Heart left ventricle (tissue), 16 donors: ENCODE data around the gene ZSWIM4. TPM values are rescaled to one million over a fixed set of nuclear protein-coding genes. Genes with fewer than 3 reads are reported as not detected.

Experiments
- ATAC-seq, 4 donors: fragments of 200-7000 bp; cut with Tn5 transposase; one replicate each; pipeline ENCODE4 v1.9.1; 2020 to 2022; ENCODE audit warnings: moderate library complexity in 4 of 4, mild to moderate bottlenecking in 3 of 4, moderate number of reproducible peaks in 1 of 4
- DNase-seq, 5 donors: peaks; one replicate each; pipeline ENCODE4 v3.0.0-alpha.2; 2020
- H3K27ac ChIP-seq, 12 donors: fragments of 200-600 bp; sonication (generic) in 4 of 12; one replicate each; pipeline versions ENCODE4 v1.5.0 to v1.8.0; 2016 to 2022; ENCODE audit warnings: mild to moderate bottlenecking in 2 of 12
- H3K27me3 ChIP-seq, 9 donors: fragments of 200-600 bp; sonication (generic) in 2 of 9; one replicate each; pipeline versions ENCODE4 v1.5.1 to v1.8.0; 2016 to 2022; ENCODE audit warnings: mild to moderate bottlenecking in 3 of 9
- H3K36me3 ChIP-seq, 9 donors: fragments of 200-600 bp; sonication (generic) in 2 of 9; one replicate each; pipeline versions ENCODE4 v1.5.0 to v1.8.0; 2018 to 2022; ENCODE audit warnings: mild to moderate bottlenecking in 2 of 9
- H3K4me1 ChIP-seq, 12 donors: fragments of 200-600 bp; sonication (generic) in 4 of 12; one replicate each; pipeline versions ENCODE4 v1.5.0 to v1.8.0; 2016 to 2022; ENCODE audit warnings: mild to moderate bottlenecking in 3 of 12
- H3K4me3 ChIP-seq, 12 donors: fragments of 200-600 bp; sonication (generic) in 4 of 12; one replicate each; pipeline versions ENCODE4 v1.5.0 to v1.8.0; 2017 to 2022; ENCODE audit warnings: mild to moderate bottlenecking in 9 of 12, moderate library complexity in 4 of 12
- H3K9me3 ChIP-seq, 12 donors: fragments of 200-600 bp; sonication (generic) in 4 of 12; one replicate each; pipeline versions ENCODE4 v1.5.0 to v1.8.0; 2016 to 2022; ENCODE audit warnings: mild to moderate bottlenecking in 1 of 12
- CTCF ChIP-seq, 12 donors: fragments of 200-600 bp; sonication (generic) in 4 of 12; IDR thresholded peaks; one replicate each; pipeline versions ENCODE4 v1.5.0 to v1.8.0; 2018 to 2022; ENCODE audit warnings: antibody characterized with exemption in 12 of 12, mild to moderate bottlenecking in 5 of 12
- POLR2A ChIP-seq, 2 donors: fragments of 450-650 bp; IDR thresholded peaks; one replicate each; pipeline ENCODE4 v1.6.1; 2017; ENCODE audit warnings: antibody characterized with exemption in 2 of 2, mild to moderate bottlenecking in 2 of 2, moderate library complexity in 2 of 2
- WGBS, 4 donors: extraction: QIAGEN DNeasy Blood & Tissue Kit in 2 of 4; methylation state at CpG; one replicate each; pipeline versions ENCODE4 v1.1.5 to v1.1.7; 2013 to 2018; 5-methylcytosine and 5-hydroxymethylcytosine counted together
- intact Hi-C, 10 donors: fragments of 100-400 bp; cut with DNase I; formaldehyde crosslinking; loops; one replicate each; pipeline versions ENCODE4 v1.11.1 to v1.14.2; 2022
- polyA plus RNA-seq, 2 donors: library from polyadenylated mRNA; stranded (reverse); fragments of 200-250 nt; gene quantifications; one replicate each; pipeline ENCODE4 v1.2.3, GENCODE V29; 2013
- total RNA-seq, 9 donors: library from RNA; depleted of rRNA in 2 of 9; stranded (reverse); fragments of >200 nt in 2 of 9; fragmentation: NEBNext Ultra II Directional in 3 of 9; extraction: Animal tissue kit (Norgen Biotek cat#: 25700) in 3 of 9; gene quantifications; one replicate each; pipeline versions ENCODE4 v1.1.0 to v1.2.4, GENCODE V29; 2016 to 2023
- donor health status: ischemic (EF 13 %, LVEDD 7.1; RV severe dilation, severe dysfunction).
- donor health status: healthy with polysubstance abuse.
- donor health status: DM: no; HTN: yes; CAD: no.
- donor health status: DM: no; HTN: no; CAD: no.
- donor health status: ischemic (EF 25% LVEDD 6.9; RV normal size, moderate dysfunction).
- donor health status: ischemic (EF 25% LVEDD 5.7; RV mildly dilated, moderate dysfunction).
- donor health status: healthy.
- donor health status: DM: yes; HTN: yes; CAD: no.
- donor health status: ischemic (EF 35%, LVEDD 5.7; RV mildly dilated, moderate dysfunction).
- donor health status: nonischemic (EF 11% LVEDD 7.7; RV severe dilation, severe dysfunction).
- donor health status: DM: yes; HTN: yes; CAD: no.
- donor health status: PGD.
- donor health status: ischemic (EF 29% LVEDD 5.4; RV normal size, mild dysfunction).
- donor health status: nonischemic (EF 23%, LVEDD 6.1; RV moderate dilation, normal function).

Gene ZSWIM4
- total and polyA plus RNA-seq, 11 donors = 1.3 to 10.9 (median 3.3) TPM

GRCh38 chr19:13838435-13839129, 43.3 kb downstream of the ZSWIM4 start:
- Histone ChIP-seq H3K4me3 (peak overlapping the region; percentile 72 to 99 (median 96)), H3K27me3 (no peaks in the 10 kb centered on the region), H3K36me3 (peaks cover 0 to 52% (median 39%) of the 10 kb centered on the region in 9 donors), H3K4me1 (peaks cover 29 to 75% (median 58%) of the 10 kb centered on the region in 12 donors), H3K27ac (peak overlapping the region; percentile 99 to 100 (median 100)), H3K9me3 (no peaks in the 10 kb centered on the region)
- DNase-seq (no peak), ATAC-seq (no peak)
- 21 to 33% (median 28%) methylated on average over 17 to 18 of the region's 18 CpGs for WGBS, 4 donors
- peak in 1 of 2 donors; percentile 40 for TF ChIP-seq POLR2A (IDR thresholded peaks at IDR 0.05)
- TF ChIP-seq CTCF (IDR thresholded peaks at IDR 0.05) = no peak
- intact Hi-C loops = loop anchor here in 3 of 10 donors (1.0 to 5.0 kb wide), 4 partner anchors 9 to 41 kb away; partner anchors contain the start of gene ZSWIM4 (in 2 of the 3)

GRCh38 chr19:13839130-13839937, 44.1 kb downstream of the ZSWIM4 start:
- Histone ChIP-seq H3K27me3 (no peaks in the 10 kb centered on the region), H3K4me1 (peaks cover 27 to 75% (median 56%) of the 10 kb centered on the region in 12 donors), H3K4me3 (peak overlapping the region; percentile 72 to 99 (median 96)), H3K9me3 (no peaks in the 10 kb centered on the region), H3K27ac (peak overlapping the region; percentile 99 to 100 (median 100)), H3K36me3 (peaks cover 0 to 46% (median 33%) of the 10 kb centered on the region in 9 donors)
- peak; percentile 93 to 97 (median 96) for DNase-seq
- ATAC-seq = peak; percentile 58 to 77 (median 72)
- TF ChIP-seq POLR2A (IDR thresholded peaks at IDR 0.05) (peak; percentile 32 to 42), CTCF (IDR thresholded peaks at IDR 0.05) (peak in 3 of 12 donors; percentile 8 to 16 (median 8))
- WGBS, 4 donors = 0 to 2% (median 1%) methylated on average over 14 to 36 of the region's 36 CpGs
- intact Hi-C loops = loop anchor here in 3 of 10 donors (1.0 to 5.0 kb wide), 4 partner anchors 8 to 42 kb away; partner anchors contain the start of gene ZSWIM4 (in 2 of the 3)

- intact Hi-C loops = loop anchor here in 5 of 10 donors (1.0 to 10.0 kb wide), 6 partner anchors 7 to 688 kb away; partner anchors contain the start of genes IER2 (in 2 of the 5), STX10 (in 2 of the 5) and ZSWIM4 (in 2 of the 5)
- no peak for DNase-seq
- TF ChIP-seq POLR2A (IDR thresholded peaks at IDR 0.05) (no peak), CTCF (IDR thresholded peaks at IDR 0.05) (no peak)
- no peaks in the 10 kb centered on the region for H3K27me3 ChIP-seq
- H3K4me3 ChIP-seq = peak overlapping the region; percentile 72 to 99 (median 96)
- H3K4me1 ChIP-seq = peaks cover 25 to 74% (median 50%) of the 10 kb centered on the region in 12 donors
- H3K27ac ChIP-seq = peak overlapping the region; percentile 99 to 100 (median 100)
- 0 to 2% (median 1%) methylated on average over 6 of the region's 6 CpGs for WGBS, 4 donors
- no peaks in the 10 kb centered on the region for H3K9me3 ChIP-seq
- ATAC-seq = peak in 3 of 4 donors; percentile 4 to 24 (median 18)
- H3K36me3 ChIP-seq = peaks cover 0 to 40% (median 27%) of the 10 kb centered on the region in 9 donors
These were observed 44.7 kb downstream of the ZSWIM4 start for GRCh38 chr19:13839938-13840304.
